Cardiac muscle cell (in vitro differentiated cells and primary cell): ENCODE measurements around the gene COPS4. TPM values are rescaled to one million over a fixed set of nuclear protein-coding genes. Genes with fewer than 3 reads are reported as not detected.

Source experiments
- DNase-seq, 2 donors: peaks; one replicate each; pipeline versions ENCODE4 v3.0.0 to v3.0.0-alpha.2; 2010 to 2017; ENCODE audit warnings: low read depth in 1 of 2, low spot score in 1 of 2
- H3K27ac ChIP-seq: fragments of 200-600 bp; sonication (generic); 2 replicates; pipeline ENCODE4 v1.5.1; 2016
- H3K27me3 ChIP-seq: fragments of 200-600 bp; sonication (generic); 2 replicates; pipeline ENCODE4 v1.6.0; 2016; ENCODE audit warnings: control low read depth
- H3K36me3 ChIP-seq: fragments of 200-600 bp; sonication (generic); 2 replicates; pipeline ENCODE4 v1.5.1; 2016; ENCODE audit warnings: control low read depth
- H3K4me1 ChIP-seq: fragments of 200-600 bp; sonication (generic); 2 replicates; pipeline ENCODE4 v1.8.1; 2017; ENCODE audit warnings: low read depth, mild to moderate bottlenecking, mixed run types
- H3K4me3 ChIP-seq: fragments of 200-600 bp; sonication (generic); 2 replicates; pipeline ENCODE4 v1.5.1; 2016; ENCODE audit warnings: mild to moderate bottlenecking
- H3K9me3 ChIP-seq: fragments of 200-600 bp; sonication (generic); 2 replicates; pipeline ENCODE4 v1.5.1; 2017; ENCODE audit warnings: low read depth, mild to moderate bottlenecking, control low read depth
- polyA plus RNA-seq: library from polyadenylated mRNA; unstranded; fragments of >200 nt; fragmentation: Nextera tagmentation; extraction: Ambion mirVana; gene quantifications from 2 replicates; pipeline ENCODE4 v1.2.1, GENCODE V29; 2016
- total RNA-seq: library from RNA; depleted of rRNA; stranded (reverse); fragments of >200 nt; gene quantifications from 2 replicates; pipeline ENCODE4 v1.2.3, GENCODE V29; 2016
- TF ChIP-seq, protein P1 (sequence below): IDR thresholded peaks from 2 replicates; pipeline ENCODE4 v1.5.1; 2012; ENCODE audit warnings: low read depth, mild to moderate bottlenecking, low read length

COPS4 gene
- total and polyA plus RNA-seq, 2 experiments from 2014 or later: 39.9 to 101 TPM

DNA sequence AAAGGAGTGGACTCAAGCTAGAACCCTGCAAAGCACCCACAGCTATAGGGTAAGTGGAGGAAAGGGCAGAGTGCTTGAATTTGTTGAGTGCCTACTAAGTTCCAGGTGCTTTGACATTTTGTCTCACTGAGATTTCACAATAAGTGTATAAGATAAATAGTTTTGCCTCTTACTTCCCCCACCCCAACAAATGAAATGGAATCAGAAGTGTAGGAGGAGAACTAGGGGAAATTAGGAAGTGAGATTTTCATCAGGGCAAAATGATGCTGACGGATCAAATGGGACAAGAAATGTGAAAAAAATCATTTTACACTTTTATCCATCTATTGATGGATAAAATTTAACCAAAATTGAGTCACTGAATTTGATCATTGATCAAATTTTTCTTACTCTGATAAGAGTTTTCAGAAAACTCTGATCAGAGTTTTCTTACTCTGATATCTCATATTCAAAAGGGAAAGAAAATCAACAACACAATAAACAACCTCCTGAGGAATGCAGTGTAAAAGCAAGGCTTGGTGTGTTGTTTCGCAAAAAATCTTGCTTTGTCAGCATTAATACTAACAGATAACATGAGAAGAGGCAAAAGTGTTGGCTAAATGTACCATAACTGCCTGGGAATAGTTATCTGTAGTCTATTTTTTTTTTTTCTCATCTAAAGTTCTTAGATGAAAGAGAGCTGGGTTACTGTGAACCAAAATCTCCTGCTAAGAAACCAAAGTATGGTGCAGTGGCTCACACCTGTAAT, 54.6 kb downstream of the COPS4 start:
- no peaks in the 10 kb centered on the region for H3K9me3 ChIP-seq
- H3K27ac ChIP-seq: no peak overlapping the region
- H3K36me3 ChIP-seq: no peaks in the 10 kb centered on the region
- H3K4me3 ChIP-seq: no peak overlapping the region
- H3K4me1 ChIP-seq: no peaks in the 10 kb centered on the region
- H3K27me3 ChIP-seq: no peaks in the 10 kb centered on the region
- TF ChIP-seq, protein P1, sequence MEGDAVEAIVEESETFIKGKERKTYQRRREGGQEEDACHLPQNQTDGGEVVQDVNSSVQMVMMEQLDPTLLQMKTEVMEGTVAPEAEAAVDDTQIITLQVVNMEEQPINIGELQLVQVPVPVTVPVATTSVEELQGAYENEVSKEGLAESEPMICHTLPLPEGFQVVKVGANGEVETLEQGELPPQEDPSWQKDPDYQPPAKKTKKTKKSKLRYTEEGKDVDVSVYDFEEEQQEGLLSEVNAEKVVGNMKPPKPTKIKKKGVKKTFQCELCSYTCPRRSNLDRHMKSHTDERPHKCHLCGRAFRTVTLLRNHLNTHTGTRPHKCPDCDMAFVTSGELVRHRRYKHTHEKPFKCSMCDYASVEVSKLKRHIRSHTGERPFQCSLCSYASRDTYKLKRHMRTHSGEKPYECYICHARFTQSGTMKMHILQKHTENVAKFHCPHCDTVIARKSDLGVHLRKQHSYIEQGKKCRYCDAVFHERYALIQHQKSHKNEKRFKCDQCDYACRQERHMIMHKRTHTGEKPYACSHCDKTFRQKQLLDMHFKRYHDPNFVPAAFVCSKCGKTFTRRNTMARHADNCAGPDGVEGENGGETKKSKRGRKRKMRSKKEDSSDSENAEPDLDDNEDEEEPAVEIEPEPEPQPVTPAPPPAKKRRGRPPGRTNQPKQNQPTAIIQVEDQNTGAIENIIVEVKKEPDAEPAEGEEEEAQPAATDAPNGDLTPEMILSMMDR: no peak
- no peak for DNase-seq

DNA sequence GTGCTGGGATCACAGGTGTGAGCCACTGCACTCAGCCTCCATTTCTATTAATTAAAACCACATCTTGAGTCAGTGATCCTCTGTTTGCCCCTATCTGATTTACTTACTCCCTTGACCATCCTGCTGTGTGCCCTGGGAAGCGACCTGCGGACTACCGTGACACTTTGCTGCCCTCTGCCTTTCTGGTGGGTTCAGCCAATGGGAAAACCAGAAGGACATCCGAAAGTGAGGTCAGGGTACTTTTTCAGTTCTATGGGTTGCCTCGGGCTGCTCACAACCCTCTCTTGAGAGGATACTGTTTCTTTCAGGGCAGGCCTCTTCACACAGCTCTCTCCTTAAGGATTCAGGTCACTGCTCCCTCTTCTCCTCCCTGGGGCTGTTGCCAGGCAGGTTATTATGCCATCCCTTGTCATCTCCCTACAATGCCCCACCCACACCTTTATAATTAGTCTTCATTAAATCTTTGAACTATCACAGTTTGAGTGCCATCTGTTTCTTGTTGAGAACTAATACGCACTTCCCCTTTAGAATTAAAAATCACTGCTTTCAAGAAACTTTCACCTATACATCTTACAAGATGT, 58.2 kb downstream of the COPS4 start:
- H3K4me3 ChIP-seq: no peak overlapping the region
- no peaks in the 10 kb centered on the region for H3K4me1 ChIP-seq
- no peaks in the 10 kb centered on the region for H3K36me3 ChIP-seq
- H3K27me3 ChIP-seq: no peaks in the 10 kb centered on the region
- DNase-seq: no peak
- no peaks in the 10 kb centered on the region for H3K9me3 ChIP-seq
- TF ChIP-seq, protein P1: no peak
- no peak overlapping the region for H3K27ac ChIP-seq

DNA sequence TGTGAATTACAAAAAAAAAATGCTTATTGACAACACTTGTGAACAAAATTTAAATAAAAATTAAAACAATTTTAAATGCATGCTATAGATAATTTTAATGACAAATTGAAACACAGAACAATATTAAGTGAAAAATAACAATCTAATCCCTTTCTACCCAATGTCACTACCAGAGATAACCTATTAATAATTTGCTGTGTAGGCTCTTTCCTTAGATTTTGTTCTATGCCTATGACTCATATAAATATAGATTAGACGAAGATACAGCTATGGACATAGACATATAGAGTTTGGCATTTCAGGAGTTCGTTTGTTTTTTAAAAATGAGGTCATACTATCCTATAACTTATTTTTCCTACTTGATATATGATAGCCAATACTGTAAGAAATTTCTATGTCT, 61.4 kb downstream of the COPS4 start:
- Histone ChIP-seq H3K4me3 (no peak overlapping the region), H3K27me3 (no peaks in the 10 kb centered on the region), H3K4me1 (no peaks in the 10 kb centered on the region), H3K36me3 (no peaks in the 10 kb centered on the region), H3K9me3 (no peaks in the 10 kb centered on the region), H3K27ac (no peak overlapping the region)
- TF ChIP-seq, protein P1: no peak
- no peak for DNase-seq

DNA sequence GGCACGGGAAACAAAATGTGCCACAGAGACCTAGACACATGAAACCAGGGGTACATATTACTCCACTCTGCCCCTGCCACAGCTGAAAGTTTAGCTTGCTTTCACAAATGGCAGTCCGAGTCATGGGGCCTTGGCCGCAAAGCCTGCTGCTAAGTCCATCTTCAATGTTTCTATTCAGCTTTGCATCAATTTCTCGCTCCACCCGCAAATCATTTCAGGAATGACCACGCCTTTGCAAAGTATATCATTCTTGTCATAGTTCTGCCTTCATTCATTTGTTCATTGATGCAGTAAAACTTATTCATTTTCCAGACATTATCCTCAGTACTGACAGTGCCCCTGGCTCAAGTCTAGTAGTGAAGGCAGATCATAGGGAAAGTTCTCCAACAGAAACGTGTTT, 70.0 kb downstream of the COPS4 start:
- Histone ChIP-seq H3K27me3 (peaks cover 14% of the 10 kb centered on the region), H3K4me3 (no peak overlapping the region), H3K9me3 (no peaks in the 10 kb centered on the region), H3K36me3 (no peaks in the 10 kb centered on the region), H3K27ac (no peak overlapping the region), H3K4me1 (no peaks in the 10 kb centered on the region)
- TF ChIP-seq, protein P1: no peak
- DNase-seq: no peak

DNA sequence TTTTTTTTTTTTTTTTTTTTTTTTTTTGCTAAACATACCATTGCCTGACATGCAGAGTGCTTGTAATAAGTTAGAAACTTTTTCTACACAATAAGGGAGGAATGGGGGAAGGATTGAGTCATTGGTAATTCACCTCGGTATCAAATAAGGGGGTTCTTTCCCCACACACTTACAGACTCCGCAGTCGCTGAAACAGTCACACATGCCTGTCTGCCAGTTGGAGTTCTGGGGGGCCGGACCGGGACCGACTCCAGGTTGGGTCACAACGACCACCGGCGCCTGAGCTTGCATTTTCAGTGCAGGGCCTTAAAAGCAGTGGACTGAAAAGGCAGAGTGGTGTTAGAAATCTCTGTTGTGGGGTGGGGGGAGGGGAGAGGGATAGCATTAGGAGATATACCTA, 72.6 kb downstream of the COPS4 start:
- TF ChIP-seq, protein P1: no peak
- peaks cover 14% of the 10 kb centered on the region for H3K27me3 ChIP-seq
- H3K4me1 ChIP-seq: no peaks in the 10 kb centered on the region
- H3K27ac ChIP-seq: no peak overlapping the region
- H3K4me3 ChIP-seq: no peak overlapping the region
- H3K9me3 ChIP-seq: no peaks in the 10 kb centered on the region
- no peak for DNase-seq
- no peaks in the 10 kb centered on the region for H3K36me3 ChIP-seq
